Nasal cavity respiratory epithelium epithelial cell of viscerocranial mucosa (primary cell): ENCODE data around the gene LRRC2. TPM values are rescaled to one million over a fixed set of nuclear protein-coding genes. Genes with fewer than 3 reads are reported as not detected.

Experiments used
- total RNA-seq: library from RNA; depleted of rRNA; stranded (reverse); fragments of >200 nt; gene quantifications from 2 replicates; pipeline ENCODE4 v1.2.3, GENCODE V29; 2014

The LRRC2 gene, protein sequence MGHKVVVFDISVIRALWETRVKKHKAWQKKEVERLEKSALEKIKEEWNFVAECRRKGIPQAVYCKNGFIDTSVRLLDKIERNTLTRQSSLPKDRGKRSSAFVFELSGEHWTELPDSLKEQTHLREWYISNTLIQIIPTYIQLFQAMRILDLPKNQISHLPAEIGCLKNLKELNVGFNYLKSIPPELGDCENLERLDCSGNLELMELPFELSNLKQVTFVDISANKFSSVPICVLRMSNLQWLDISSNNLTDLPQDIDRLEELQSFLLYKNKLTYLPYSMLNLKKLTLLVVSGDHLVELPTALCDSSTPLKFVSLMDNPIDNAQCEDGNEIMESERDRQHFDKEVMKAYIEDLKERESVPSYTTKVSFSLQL
- under 0.01 and 0.36 TPM in 2 replicates for total RNA-seq

DNA sequence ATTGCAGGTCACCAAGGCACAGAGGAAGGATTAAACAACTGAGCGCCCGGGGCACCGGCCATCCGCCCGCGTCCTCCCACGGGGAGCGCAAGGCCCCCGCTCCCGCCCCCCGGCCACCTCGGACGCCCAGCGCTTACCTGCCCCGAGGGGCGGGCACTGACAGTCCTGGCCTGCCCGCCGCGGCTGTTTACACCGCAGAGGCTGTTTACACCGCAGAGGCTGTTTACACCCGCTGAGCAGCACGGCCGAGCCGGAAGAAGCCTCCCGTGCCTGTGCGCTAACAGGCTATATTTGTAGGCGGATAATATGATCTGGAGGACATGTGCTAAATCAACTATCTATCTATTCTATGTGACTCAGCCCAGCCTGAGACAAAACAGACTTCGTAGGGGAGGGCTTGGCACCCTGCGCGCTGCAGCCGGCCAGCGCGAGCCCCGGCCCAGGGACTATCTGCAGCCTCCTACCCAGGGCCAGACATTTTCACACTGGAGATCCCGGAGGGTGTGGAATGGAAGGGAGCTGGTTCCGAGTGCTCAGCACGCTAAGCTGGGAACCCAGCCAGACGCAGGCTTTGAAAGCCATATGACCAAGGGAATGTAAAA lies at the start of gene LRRC2:
LRRC2 (minus strand) TSS at position 263 of the 602 bp plus-strand sequence. CDS start 14,711 bp downstream, outside the sequence.

DNA sequence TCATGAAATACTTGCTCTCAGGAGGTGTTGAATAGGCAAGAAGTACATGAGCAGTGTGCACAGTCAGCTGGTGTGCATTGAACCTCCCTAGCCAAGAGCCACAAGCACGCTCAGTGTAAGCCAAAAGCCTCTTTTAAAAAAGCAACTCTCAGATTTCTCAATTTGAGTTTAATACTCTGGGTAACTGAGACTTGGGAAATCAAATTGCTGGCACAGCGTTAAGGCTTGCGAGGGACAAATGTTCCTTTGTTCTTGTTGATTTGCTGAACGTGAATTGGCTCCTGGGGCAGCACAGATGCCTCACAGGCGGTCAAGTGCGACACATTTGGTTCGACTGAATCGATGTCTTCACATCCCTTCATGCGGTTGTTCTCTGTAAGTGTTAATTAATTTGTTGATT lies 46.2 kb upstream of the LRRC2 start, which contains the start of gene FAM240A:
FAM240A (plus strand) TSS at position 202 of the 400 bp plus-strand sequence; CDS start at position 361, 159 bp downstream.

DNA sequence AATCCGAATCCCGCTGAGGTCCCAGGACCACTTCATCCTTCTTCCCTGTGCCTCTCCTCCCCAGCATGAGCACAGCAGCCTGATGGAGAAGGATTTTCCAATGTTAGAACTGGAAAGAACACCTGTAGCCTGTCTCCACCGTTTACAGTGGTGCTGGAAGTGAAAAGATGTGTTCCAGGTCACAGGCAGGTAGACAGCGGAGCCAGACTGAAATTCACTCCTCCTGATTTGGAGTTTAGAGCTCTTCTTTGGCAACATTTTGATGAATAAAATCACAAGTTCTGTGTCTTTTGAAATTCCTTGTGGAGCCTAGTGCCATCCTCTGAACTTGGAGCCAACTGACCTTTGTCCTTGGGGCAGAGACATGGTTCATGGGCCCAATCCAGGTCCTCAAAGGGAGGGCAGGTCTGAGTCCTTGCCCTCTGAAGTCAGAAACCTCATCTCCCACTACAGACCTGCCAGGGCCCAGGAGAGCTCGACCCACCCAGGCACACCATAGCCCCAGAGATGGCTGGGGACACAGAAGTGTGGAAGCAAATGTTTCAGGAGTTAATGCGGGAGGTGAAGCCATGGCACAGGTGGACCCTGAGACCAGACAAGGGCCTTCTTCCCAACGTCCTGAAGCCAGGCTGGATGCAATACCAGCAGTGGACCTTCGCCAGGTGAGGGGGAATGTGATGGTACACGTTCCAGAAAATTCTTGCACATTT lies 68.4 kb downstream of the LRRC2 start, which contains the start of gene RTP3:
RTP3 (plus strand) TSS at position 421 of the 710 bp plus-strand sequence; CDS start at position 508, 87 bp downstream.

Other genes with a start within 250 kb of the LRRC2 start
- gene CCR2, start 212.2 kb downstream of the LRRC2 start, total RNA-seq: under 0.01 TPM in 2 replicates
- gene CCR5, start 195.4 kb downstream of the LRRC2 start, total RNA-seq: not detected in 2 replicates
- gene CCRL2, start 159.0 kb downstream of the LRRC2 start, total RNA-seq: 0.07 TPM in 1 of 2 replicates, not detected in the other
- gene LTF, start 101.4 kb downstream of the LRRC2 start, total RNA-seq: under 0.01 TPM in 2 replicates
- gene RTP3, start 68.3 kb downstream of the LRRC2 start, total RNA-seq: not detected in 2 replicates
- not detected in 2 replicates for gene FAM240A, start 46.2 kb upstream of the LRRC2 start, total RNA-seq
- gene ALS2CL, start 127.4 kb upstream of the LRRC2 start, total RNA-seq: 70.4 and 81.4 TPM in 2 replicates
- gene TMIE, start 135.1 kb upstream of the LRRC2 start, total RNA-seq: 1.9 and 2.4 TPM in 2 replicates
- gene PRSS50, start 151.6 kb upstream of the LRRC2 start, total RNA-seq: under 0.01 TPM in 1 of 2 replicates, not detected in the other